Esophagus muscularis mucosa (tissue), 3 donors: ENCODE measurements around the gene FAM149A.

Source experiments
- CTCF ChIP-seq, 3 experiments: fragments of 200-600 bp in 2 of 3; fragments of 450-650 bp in 1 of 3; sonication (generic) in 2 of 3; IDR thresholded peaks; one replicate each; pipeline ENCODE4 v1.5.1; 2017 to 2019; ENCODE audit warnings: antibody characterized with exemption in 3 of 3, mild to moderate bottlenecking in 2 of 3, moderate library complexity in 1 of 3
- POLR2AphosphoS5 ChIP-seq, 2 donors: sonication (generic); formaldehyde crosslinking; IDR thresholded peaks; one replicate each; pipeline ENCODE4 v1.6.1; 2017; ENCODE audit warnings: antibody characterized with exemption in 2 of 2

- TF ChIP-seq CTCF (IDR thresholded peaks at IDR 0.05) = no peak
- no peak for TF ChIP-seq POLR2AphosphoS5 (IDR thresholded peaks at IDR 0.05)
These were observed 30.4 kb downstream of the FAM149A start for GRCh38 chr4:186134861-186135260.
